ENCODE results near the gene NFATC2. TPM values are rescaled to one million over a fixed set of nuclear protein-coding genes. Genes with fewer than 3 reads are reported as not detected.
A peak's percentile ranks its signal among the peaks of the same experiment; 100 is the strongest.
"Not testable (repeated sequence)": the region's sequence is repeated elsewhere in the genome, so short reads cannot be mapped to it uniquely, and the experiment has no call there.

Gene NFATC2
- total and polyA plus RNA-seq, 2 of the 4 experiments (the other 2 are of a cell fraction) = 0.18 to 0.38 TPM

DNA sequence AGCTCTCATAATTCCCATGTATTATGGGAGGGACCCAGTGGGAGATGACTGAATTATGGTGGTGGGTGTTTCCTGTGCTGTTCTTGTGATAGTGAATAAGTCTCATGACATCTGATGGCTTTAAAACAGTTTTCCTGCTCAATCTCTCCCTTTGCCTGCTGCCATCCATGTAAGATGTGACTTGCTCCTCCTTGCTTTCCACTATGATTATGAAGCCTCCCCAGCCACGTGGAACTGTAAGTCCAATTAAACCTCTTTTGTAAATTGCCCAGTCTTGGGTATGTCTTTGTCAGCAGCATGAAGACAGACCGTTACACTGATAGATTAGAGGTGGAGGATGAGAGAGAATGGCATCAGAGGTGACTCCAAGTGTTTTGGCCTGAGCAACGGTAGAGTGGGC is 198.7 kb downstream of the NFATC2 start:
- H2AK9ac ChIP-seq (replicated peaks; ENCODE audit: low read depth, low read length, poor library complexity); H3K27me3 ChIP-seq (ENCODE audit: control insufficient read depth, insufficient read depth, low read length); H2BK120ac ChIP-seq (ENCODE audit: low read depth, low read length); intact Hi-C loops (cut with micrococcal nuclease); H3K4me3 ChIP-seq (ENCODE audit: insufficient read depth, low read depth, low read length); H3K9me3 ChIP-seq (ENCODE audit: control insufficient read depth, insufficient read depth, low read length); H3K9ac ChIP-seq (ENCODE audit: low read depth, low read length); H3K18ac ChIP-seq (ENCODE audit: low read depth, low read length); H4K8ac ChIP-seq (ENCODE audit: low read depth in 2 of 2, low read length in 2 of 2); ATAC-seq (ENCODE audit: low read depth); H4K5ac ChIP-seq (ENCODE audit: low read depth, low read length); H4K20me1 ChIP-seq (ENCODE audit: insufficient read depth, low read length); H3K27ac ChIP-seq (ENCODE audit: insufficient read depth, low read length); BruUV-seq (replicated peaks); H2AFZ ChIP-seq (replicated peaks; ENCODE audit: low read length, poor library complexity); H4K91ac ChIP-seq (ENCODE audit: insufficient read depth, low read depth, low read length); H2BK15ac ChIP-seq (ENCODE audit: low read depth, low read length); H3K14ac ChIP-seq (replicated peaks; ENCODE audit: low read depth, low read length); DNase-seq; H2BK5ac ChIP-seq (ENCODE audit: low read depth, low read length, poor library complexity, severe bottlenecking); in situ Hi-C loops (cut with MboI; ENCODE audit: low sequenced_read_pairs); H3K4me2 ChIP-seq (ENCODE audit: low read depth, low read length); H3K36me3 ChIP-seq (ENCODE audit: control insufficient read depth, insufficient read depth, low read length); H3K23ac ChIP-seq (ENCODE audit: low read depth, low read length); H3K56ac ChIP-seq (ENCODE audit: extremely low read depth, insufficient read depth, low read length); dilution Hi-C loops (cut with HindIII; ENCODE audit: low sequenced_read_pairs, unreplicated experiment); CTCF ChIA-PET: not testable (repeated sequence)
- Histone ChIP-seq H3K9me1 (ENCODE audit: insufficient read depth, low read length) (peaks cover 31% of the 10 kb centered on the region), H3K4me1 (ENCODE audit: control insufficient read depth, insufficient read depth, low read length) (peaks cover 23% of the 10 kb centered on the region), H3K79me1 (ENCODE audit: low read depth in 1 of 2, low read length in 2 of 2) (peaks cover 0 to 11% of the 10 kb centered on the region in 2 experiments; a peak in 1 of 4 replicates), H3K4ac (ENCODE audit: low read depth, low read length) (0 out of 2 replicates have a peak overlapping the region, but pooled peaks have one; percentile 86), H2BK20ac (ENCODE audit: low read depth, low read length) (0 out of 2 replicates have a peak overlapping the region, but pooled peaks have one; percentile 28), H2AK5ac (ENCODE audit: low read depth, low read length) (peak overlapping the region; percentile 43; the same call in 1 of the 2 replicates)
- WGBS, 2 experiments (ENCODE audit: extremely low coverage in 2 of 2, insufficient read length in 1 of 2) = no CpG with 5 or more reads among the region's 3 CpGs
- POLR2A ChIA-PET (ENCODE audit: unreplicated experiment) = interaction anchor here (0.6 kb wide), 1 partner anchor 919 kb away, joined by 3 read pairs; no protein-coding TSS in a partner anchor

Measured in IMR-90 (cell line).